NCI-H510A (cell line): ENCODE measurements around the gene KANK3.
"Not testable (repeated sequence)": the region's sequence is repeated elsewhere in the genome, so short reads cannot be mapped to it uniquely, and the experiment has no call there.

Source experiments
- DNase-seq: peaks from one replicate; lab custom pipeline; 2025; lab: John Stamatoyannopoulos, UW

KANK3 gene

GRCh38 chr19:8337728-8338127 lies 5.3 kb downstream of the KANK3 start:
- DNase-seq, result no peak

- DNase-seq, result no peak
Observed at GRCh38 chr19:8336660-8337059, 6.4 kb downstream of the KANK3 start.

- no peak for DNase-seq
Observed at GRCh38 chr19:8336072-8336569, 6.9 kb downstream of the KANK3 start.

- peak; percentile 79 for DNase-seq
Observed at GRCh38 chr19:8335343-8336071, 7.6 kb downstream of the KANK3 start.

- peak; percentile 85 for DNase-seq
Observed at GRCh38 chr19:8334458-8335342, 8.4 kb downstream of the KANK3 start.

- DNase-seq, result peak; percentile 55
Observed at GRCh38 chr19:8333767-8334457, 9.2 kb downstream of the KANK3 start.

GRCh38 chr19:8332976-8333766 lies 9.9 kb downstream of the KANK3 start:
- DNase-seq, result no peak

- DNase-seq, result no peak
Observed at GRCh38 chr19:8331263-8331845, 11.7 kb downstream of the KANK3 start.

- DNase-seq, result no peak
Observed at GRCh38 chr19:8329996-8330395, 13.1 kb downstream of the KANK3 start.

- no peak for DNase-seq
Observed at GRCh38 chr19:8325454-8325853, 17.6 kb downstream of the KANK3 start.

GRCh38 chr19:8324186-8325050 lies 18.6 kb downstream of the KANK3 start:
- DNase-seq, result no peak

- no peak for DNase-seq
Observed at GRCh38 chr19:8323781-8324185, 19.3 kb downstream of the KANK3 start.

- no peak for DNase-seq
Observed at GRCh38 chr19:8322638-8322997, 20.4 kb downstream of the KANK3 start.

GRCh38 chr19:8321986-8322637 lies 20.9 kb downstream of the KANK3 start:
- DNase-seq, result no peak

GRCh38 chr19:8321067-8321985 lies 21.7 kb downstream of the KANK3 start, which contains the start of the genes NDUFA7 and RPS28:
NDUFA7 (minus strand) TSS chr19:8321375; CDS start chr19:8321358, 17 bp downstream.
RPS28 (plus strand) TSS chr19:8321496; CDS start chr19:8321531, 35 bp downstream.
- DNase-seq, result peak; percentile 84

GRCh38 chr19:8320564-8321066 lies 22.4 kb downstream of the KANK3 start:
- no peak for DNase-seq

GRCh38 chr19:8319807-8320520 lies 23.1 kb downstream of the KANK3 start:
- no peak for DNase-seq

- not testable (repeated sequence) for DNase-seq
Observed at GRCh38 chr19:8318835-8319234, 24.2 kb downstream of the KANK3 start.
